GM12878 (cell line): ENCODE data around the gene METTL17. TPM values are rescaled to one million over a fixed set of nuclear protein-coding genes. Genes with fewer than 3 reads are reported as not detected.

Experiments used
- ATAC-seq: fragments of 200-7000 bp; cut with Tn5 transposase; 3 replicates; pipeline ENCODE4 v1.9.1; 2020; ENCODE audit warnings: mild to moderate bottlenecking, moderate library complexity
- BruUV-seq: library from RNA; stranded (reverse); fragments of 400-500 nt; replicated peaks from 2 replicates; lab custom pipeline; 2021; lab: Mats Ljungman, UMichigan
- CTCF ChIA-PET: fragments of 300-600 bp; sonication (Branson Sonifier 250); formaldehyde crosslinking; extraction: SDS; loops from one replicate; lab custom pipeline; 2021; ENCODE audit warnings: inconsistent platforms; lab: Yijun Ruan, JAX
- POLR2A ChIA-PET: fragments of 350-600 bp; formaldehyde crosslinking; extraction: SDS; loops from one replicate; lab custom pipeline; 2021; ENCODE audit warnings: inconsistent platforms; lab: Charles Lee
- RAD21 ChIA-PET: fragments of 300-600 bp; sonication (Branson Sonifier 250); formaldehyde crosslinking; loops from one replicate; lab custom pipeline; 2023; ENCODE audit warnings: antibody characterized with exemption; ENCODE audit not compliant: unreplicated experiment; lab: Charles Lee
- SMC1A ChIA-PET: fragments of 300-600 bp; sonication (Branson Sonifier 250); formaldehyde crosslinking; loops from one replicate; lab custom pipeline; 2023; ENCODE audit not compliant: unreplicated experiment, uncharacterized antibody; lab: Charles Lee
- DNase-seq: peaks from one replicate; pipeline ENCODE4 v3.0.0-alpha.2; 2011; ENCODE audit warnings: low read depth, low spot score
- FAIRE-seq: peaks from 3 replicates; lab custom pipeline; 2011; peaks lifted over from hg19 to GRCh38; lab: Jason Lieb, UNC
- H2AFZ ChIP-seq: 2 replicates; pipeline ENCODE4 v1.6.0; 2011; ENCODE audit warnings: low read depth, low read length, control low read depth; ENCODE audit not compliant: control insufficient read depth
- H3K27ac ChIP-seq: 2 replicates; pipeline ENCODE4 v1.5.1; 2011; ENCODE audit warnings: control low read depth; ENCODE audit not compliant: control insufficient read depth, insufficient read depth
- H3K27me3 ChIP-seq, 2 experiments: replicated peaks in 1 of 2; 2 replicates each; pipeline versions ENCODE4 v1.6.0 to v1.6.1; 2011; ENCODE audit warnings: low read length in 1 of 2; ENCODE audit not compliant: control insufficient read depth in 2 of 2, insufficient read depth in 2 of 2
- H3K36me3 ChIP-seq, 2 experiments: 2 replicates each; pipeline ENCODE4 v1.5.1; 2011; ENCODE audit warnings: low read length in 1 of 2; ENCODE audit not compliant: control insufficient read depth in 2 of 2, insufficient read depth in 2 of 2
- H3K4me1 ChIP-seq: 2 replicates; pipeline ENCODE4 v1.6.1; 2011; ENCODE audit warnings: mild to moderate bottlenecking, low read length, moderate library complexity, mixed read lengths; ENCODE audit not compliant: control insufficient read depth, insufficient read depth
- H3K4me2 ChIP-seq: 2 replicates; pipeline ENCODE4 v1.6.0; 2011; ENCODE audit warnings: control low read depth; ENCODE audit not compliant: control insufficient read depth, insufficient read depth
- H3K4me3 ChIP-seq: fragments of 200-600 bp; sonication (generic); 2 replicates; pipeline ENCODE4 v1.5.1; 2016
- H3K79me2 ChIP-seq: 2 replicates; pipeline ENCODE4 v1.6.0; 2011; ENCODE audit warnings: low read length; ENCODE audit not compliant: control insufficient read depth, insufficient read depth
- H3K9ac ChIP-seq: 2 replicates; pipeline ENCODE4 v1.8.0; 2011; ENCODE audit warnings: low read length, control low read depth, mixed read lengths; ENCODE audit not compliant: control insufficient read depth, insufficient read depth
- H3K9me3 ChIP-seq: replicated peaks from 3 replicates; pipeline ENCODE4 v1.5.1; 2011; ENCODE audit warnings: mild to moderate bottlenecking, low read length; ENCODE audit not compliant: control insufficient read depth, insufficient read depth
- H4K20me1 ChIP-seq: 2 replicates; pipeline ENCODE4 v1.6.0; 2011; ENCODE audit not compliant: control insufficient read depth, insufficient read depth
- ESRRA ChIP-seq: IDR thresholded peaks from 2 replicates; pipeline ENCODE4 v1.6.1; 2012; ENCODE audit warnings: mild to moderate bottlenecking, low read length, improper control_type of control experiment
- GABPA ChIP-seq: IDR thresholded peaks from 2 replicates; pipeline ENCODE4 v1.6.1; 2014; ENCODE audit warnings: antibody characterized with exemption, low read depth, mild to moderate bottlenecking, inconsistent platforms
- PRDM15 ChIP-seq: fragments of 450-650 bp; formaldehyde crosslinking; IDR thresholded peaks from 2 replicates; pipeline ENCODE4 v1.4.0; 2020; ENCODE audit warnings: mild to moderate bottlenecking, moderate library complexity
- RB1 ChIP-seq: fragments of 450-650 bp; formaldehyde crosslinking; IDR thresholded peaks from 2 replicates; pipeline ENCODE4 v1.6.1; 2017; ENCODE audit warnings: mild to moderate bottlenecking, borderline replicate concordance
- RELB ChIP-seq: fragments of 450-650 bp; IDR thresholded peaks from 2 replicates; pipeline ENCODE4 v1.6.1; 2017; ENCODE audit warnings: low read depth, mild to moderate bottlenecking, moderate library complexity
- SMC3 ChIP-seq: IDR thresholded peaks from 2 replicates; pipeline ENCODE4 v1.6.1; 2011; ENCODE audit warnings: low read length, improper control_type of control experiment, borderline replicate concordance
- TARDBP ChIP-seq: IDR thresholded peaks from 2 replicates; pipeline ENCODE4 v1.6.1; 2016; ENCODE audit warnings: borderline replicate concordance
- WRNIP1 ChIP-seq: IDR thresholded peaks from 2 replicates; pipeline ENCODE4 v1.6.1; 2011; ENCODE audit warnings: low read depth, low read length, improper control_type of control experiment, borderline replicate concordance
- ZNF207 ChIP-seq: fragments of 450-650 bp; IDR thresholded peaks from 2 replicates; pipeline ENCODE4 v1.6.1; 2014; ENCODE audit warnings: antibody characterized with exemption, mild to moderate bottlenecking, borderline replicate concordance
- WGBS: methylation state at CpG from one replicate; pipeline ENCODE4 v1.1.6; 2016; ENCODE audit warnings: low lambda C conversion rate; ENCODE audit not compliant: insufficient replicate concordance, insufficient coverage; ENCODE audit errors: missing lambda C conversion rate; 5-methylcytosine and 5-hydroxymethylcytosine counted together
- in situ Hi-C: fragments of 300-500 bp; cut with MboI; formaldehyde crosslinking; loops from 9 replicates; pipeline ENCODE4 v1.14.3; 2018; ENCODE audit warnings: mixed read lengths
- intact Hi-C: fragments of 100-400 bp; cut with micrococcal nuclease; formaldehyde crosslinking; loops from one replicate; pipeline ENCODE4 v1.14.2; 2022; ENCODE audit not compliant: unreplicated experiment
- polyA plus RNA-seq, 11 experiments: library from polyadenylated mRNA; depleted of rRNA in 4 of 11; unstranded in 6 of 11; stranded (reverse) in 5 of 11; fragments of >200 nt; fragmentation: Nextera tagmentation in 4 of 11; fragmentation: Illumina TruSeq in 1 of 11; extraction: Ambion mirVana in 4 of 11; extraction: Trizol in 1 of 11; gene quantifications; 1 replicate in 1 of 11; 2 replicates in 10 of 11; pipeline versions ENCODE4 v1.2.1 to v1.2.3, GENCODE V29; 2011 to 2016; ENCODE audit warnings: inconsistent platforms in 2 of 11, missing spikeins in 2 of 11, low read depth in 1 of 11
- total RNA-seq, 4 experiments: library from RNA; depleted of rRNA in 3 of 4; stranded (reverse); fragments of >200 nt in 3 of 4; fragmentation: Illumina TruSeq in 1 of 4; extraction: Trizol in 1 of 4; gene quantifications; 2 replicates each; pipeline versions ENCODE4 v1.2.1 to v1.2.3, GENCODE V29; 2013 to 2021

The METTL17 gene
- total and polyA plus RNA-seq, 10 of the 15 experiments (the other 5 are each of a cell fraction or from before 2014, with no cell fraction given), result 70.4 to 130 (median 97.5) TPM

DNA sequence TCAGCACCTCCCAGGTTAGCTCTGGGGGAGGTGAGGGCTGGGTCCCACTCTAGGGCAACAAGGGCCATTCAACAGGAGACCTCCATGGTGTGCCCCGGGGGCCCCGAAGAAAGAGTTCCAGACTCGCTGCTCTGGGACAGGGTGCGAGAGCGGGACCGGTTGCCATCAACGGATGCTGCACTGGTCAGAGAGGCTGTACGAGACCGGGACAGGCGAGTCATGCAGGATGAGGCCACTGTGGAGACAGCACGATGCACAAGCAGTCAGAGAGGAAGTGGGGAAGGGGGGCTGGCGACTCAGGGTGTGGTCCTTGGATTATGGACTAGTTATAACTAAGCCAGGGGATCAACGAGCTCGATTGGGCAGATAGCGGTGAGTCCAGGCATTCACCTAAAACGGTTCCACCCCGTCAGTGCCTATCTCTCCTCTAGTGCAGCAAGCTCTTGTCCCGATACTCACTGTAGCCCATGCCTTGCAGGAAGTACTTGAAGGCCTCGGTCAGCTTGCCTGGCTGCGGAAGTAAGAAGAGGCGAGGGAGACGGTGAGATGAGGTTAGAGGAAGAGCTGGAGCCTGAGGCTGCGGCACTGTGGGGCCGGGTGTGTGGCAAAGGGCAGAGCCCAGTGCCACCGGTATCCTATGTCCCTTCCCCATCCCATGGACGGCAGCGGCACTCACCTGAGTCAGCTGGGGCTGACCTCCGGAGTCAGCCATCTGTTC lies 27.9 kb downstream of the METTL17 start:
- Histone ChIP-seq H2AFZ (no peak overlapping the region), H3K27ac (no peak overlapping the region), H3K9ac (no peak overlapping the region), H4K20me1 (no peaks in the 10 kb centered on the region)
- WGBS, result 51% methylated on average over 27 of the region's 28 CpGs
- no peak for ATAC-seq
- in situ Hi-C loops, result loop anchor here (5.0 kb wide), 1 partner anchor 85 kb away; the partner anchor contains the start of gene TMEM253
- POLR2A ChIA-PET, result no interaction called here
- no peak for TF ChIP-seq SMC3
- TF ChIP-seq, all 136 proteins: peak for 0
- CTCF ChIA-PET, result interaction anchor here (0.7 to 10.7 kb wide), 4 partner anchors 14 to 93 kb away, joined by 3 to 253 read pairs (median 6); partner anchors contain the start of gene TMEM253
- RAD21 ChIA-PET, result interaction anchor here (1.2 kb wide), 1 partner anchor 75 kb away, joined by 4 read pairs; no protein-coding TSS in a partner anchor
- H3K4me1 ChIP-seq, result no peaks in the 10 kb centered on the region
- DNase-seq (no peak), FAIRE-seq (no peak)
- no peaks in the 10 kb centered on the region for H3K79me2 ChIP-seq
- intact Hi-C loops, result no loop called here
- BruUV-seq, result no TSS peak
- no peaks in the 10 kb centered on the region for H3K9me3 ChIP-seq
- H3K36me3 ChIP-seq, result no peaks in the 10 kb centered on the region
- SMC1A ChIA-PET, result interaction anchor here (0.9 to 2.2 kb wide), 3 partner anchors 22 to 88 kb away, joined by 3 to 11 read pairs (median 3); no protein-coding TSS in a partner anchor
- H3K4me2 ChIP-seq, result no peak overlapping the region
- H3K4me3 ChIP-seq, result no peak overlapping the region
- peaks cover 2 to 7% of the 10 kb centered on the region in 2 experiments; a peak in 3 of 4 replicates for H3K27me3 ChIP-seq

DNA sequence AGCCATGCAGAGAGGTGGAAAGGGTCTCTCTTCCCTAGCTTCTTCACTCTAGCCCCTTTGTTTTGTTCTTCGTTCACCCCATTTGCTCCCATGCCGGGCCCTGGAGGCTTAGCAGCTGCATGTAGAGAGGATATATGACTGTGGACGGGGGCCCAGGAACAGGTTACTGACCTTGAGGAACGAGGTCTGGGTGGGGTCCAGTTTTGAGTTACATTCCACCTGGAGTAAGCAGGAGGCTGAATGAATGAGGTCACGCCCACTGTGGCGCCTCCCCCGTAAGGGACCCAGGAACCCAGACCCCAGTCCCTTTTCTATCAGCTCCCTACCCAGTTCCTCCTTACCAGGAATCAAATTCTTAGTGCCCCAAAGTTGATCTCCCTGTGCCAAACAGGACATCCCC lies 28.5 kb downstream of the METTL17 start:
- Histone ChIP-seq H3K4me1 (no peaks in the 10 kb centered on the region), H3K27ac (no peak overlapping the region), H3K9me3 (no peaks in the 10 kb centered on the region), H3K36me3 (no peaks in the 10 kb centered on the region), H3K27me3 (peaks cover 2 to 10% of the 10 kb centered on the region in 2 experiments), H2AFZ (no peak overlapping the region), H3K9ac (no peak overlapping the region), H3K4me3 (no peak overlapping the region), H3K79me2 (no peaks in the 10 kb centered on the region), H4K20me1 (no peaks in the 10 kb centered on the region), H3K4me2 (no peak overlapping the region)
- ATAC-seq (no peak), DNase-seq (no peak), FAIRE-seq (no peak)
- ChIA-PET CTCF (interaction anchor here (0.7 to 10.7 kb wide), 3 partner anchors 13 to 86 kb away, joined by 3 to 253 read pairs (median 3); partner anchors contain the start of gene TMEM253), POLR2A (no interaction called here), RAD21 (interaction anchor here (1.2 kb wide), 2 partner anchors 18 to 74 kb away, joined by 3 to 4 read pairs; no protein-coding TSS in a partner anchor), SMC1A (interaction anchor here (0.9 to 2.2 kb wide), 3 partner anchors 21 to 87 kb away, joined by 3 to 11 read pairs (median 3); no protein-coding TSS in a partner anchor)
- 9% methylated on average over 7 of the region's 7 CpGs for WGBS
- intact Hi-C loops (no loop called here), in situ Hi-C loops (loop anchor here (5.0 kb wide), 1 partner anchor 84 kb away; the partner anchor contains the start of gene TMEM253)
- BruUV-seq, result no TSS peak
- TF ChIP-seq TARDBP (no peak), RELB (no peak), ESRRA (no peak), ZNF207 (no peak), RB1 (no peak), PRDM15 (CRISPR knock-in tag) (no peak), WRNIP1 (no peak), GABPA (no peak)
